Mammary epithelial cell (primary cell): ENCODE results near the gene TMEM127.

ENCODE experiments used
- EZH2 ChIP-seq: IDR thresholded peaks from 2 replicates; pipeline ENCODE4 v1.6.1; 2012; ENCODE audit warnings: low read length, inconsistent platforms, borderline replicate concordance
- TF ChIP-seq, protein P1 (sequence below), 2 donors: IDR thresholded peaks in 1 of 2; conservative IDR thresholded peaks in 1 of 2; 2 replicates each; pipeline ENCODE4 v1.5.1; 2011 to 2012; ENCODE audit warnings: inconsistent platforms in 2 of 2, low read length in 2 of 2, mild to moderate bottlenecking in 2 of 2, control low read depth in 1 of 2, low read depth in 1 of 2; ENCODE audit not compliant: insufficient read depth in 1 of 2; ENCODE audit errors: extremely low read depth in 1 of 2

DNA sequence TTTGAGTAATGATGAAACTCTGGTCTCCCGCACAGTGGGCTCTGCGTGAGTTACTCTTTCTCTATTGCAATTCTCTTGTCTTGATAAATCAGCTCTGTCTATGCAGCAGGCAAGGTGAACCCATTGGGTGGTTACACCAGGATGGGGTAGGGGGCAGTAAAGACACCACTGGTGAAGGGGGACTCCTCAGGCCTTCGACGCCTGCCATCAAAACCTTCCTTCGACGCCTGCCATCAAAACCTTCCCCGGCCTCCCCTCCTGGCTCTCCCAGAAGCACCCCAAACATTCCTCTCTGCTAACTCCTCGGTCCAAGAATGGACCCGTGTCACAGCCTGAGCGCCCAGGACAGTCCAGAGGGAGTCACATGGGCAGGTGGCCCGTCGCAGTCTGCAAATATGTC, 52.4 kb downstream of the TMEM127 start:
- TF ChIP-seq, protein P1, sequence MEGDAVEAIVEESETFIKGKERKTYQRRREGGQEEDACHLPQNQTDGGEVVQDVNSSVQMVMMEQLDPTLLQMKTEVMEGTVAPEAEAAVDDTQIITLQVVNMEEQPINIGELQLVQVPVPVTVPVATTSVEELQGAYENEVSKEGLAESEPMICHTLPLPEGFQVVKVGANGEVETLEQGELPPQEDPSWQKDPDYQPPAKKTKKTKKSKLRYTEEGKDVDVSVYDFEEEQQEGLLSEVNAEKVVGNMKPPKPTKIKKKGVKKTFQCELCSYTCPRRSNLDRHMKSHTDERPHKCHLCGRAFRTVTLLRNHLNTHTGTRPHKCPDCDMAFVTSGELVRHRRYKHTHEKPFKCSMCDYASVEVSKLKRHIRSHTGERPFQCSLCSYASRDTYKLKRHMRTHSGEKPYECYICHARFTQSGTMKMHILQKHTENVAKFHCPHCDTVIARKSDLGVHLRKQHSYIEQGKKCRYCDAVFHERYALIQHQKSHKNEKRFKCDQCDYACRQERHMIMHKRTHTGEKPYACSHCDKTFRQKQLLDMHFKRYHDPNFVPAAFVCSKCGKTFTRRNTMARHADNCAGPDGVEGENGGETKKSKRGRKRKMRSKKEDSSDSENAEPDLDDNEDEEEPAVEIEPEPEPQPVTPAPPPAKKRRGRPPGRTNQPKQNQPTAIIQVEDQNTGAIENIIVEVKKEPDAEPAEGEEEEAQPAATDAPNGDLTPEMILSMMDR (conservative IDR thresholded peaks at IDR 0.05 in 1 of 2, IDR thresholded peaks at IDR 0.05 in 1 of 2; ENCODE audit: extremely low read depth in 1 of 2, insufficient read depth in 1 of 2, low read depth in 1 of 2, low read length in 2 of 2) = no peak
- no peak for TF ChIP-seq EZH2
